ENCODE data around the gene IRGQ. TPM values are rescaled to one million over a fixed set of nuclear protein-coding genes. Genes with fewer than 3 reads are reported as not detected.

The IRGQ gene
- total RNA-seq, 1 donor from 2014 or later = 17.1 TPM

DNA sequence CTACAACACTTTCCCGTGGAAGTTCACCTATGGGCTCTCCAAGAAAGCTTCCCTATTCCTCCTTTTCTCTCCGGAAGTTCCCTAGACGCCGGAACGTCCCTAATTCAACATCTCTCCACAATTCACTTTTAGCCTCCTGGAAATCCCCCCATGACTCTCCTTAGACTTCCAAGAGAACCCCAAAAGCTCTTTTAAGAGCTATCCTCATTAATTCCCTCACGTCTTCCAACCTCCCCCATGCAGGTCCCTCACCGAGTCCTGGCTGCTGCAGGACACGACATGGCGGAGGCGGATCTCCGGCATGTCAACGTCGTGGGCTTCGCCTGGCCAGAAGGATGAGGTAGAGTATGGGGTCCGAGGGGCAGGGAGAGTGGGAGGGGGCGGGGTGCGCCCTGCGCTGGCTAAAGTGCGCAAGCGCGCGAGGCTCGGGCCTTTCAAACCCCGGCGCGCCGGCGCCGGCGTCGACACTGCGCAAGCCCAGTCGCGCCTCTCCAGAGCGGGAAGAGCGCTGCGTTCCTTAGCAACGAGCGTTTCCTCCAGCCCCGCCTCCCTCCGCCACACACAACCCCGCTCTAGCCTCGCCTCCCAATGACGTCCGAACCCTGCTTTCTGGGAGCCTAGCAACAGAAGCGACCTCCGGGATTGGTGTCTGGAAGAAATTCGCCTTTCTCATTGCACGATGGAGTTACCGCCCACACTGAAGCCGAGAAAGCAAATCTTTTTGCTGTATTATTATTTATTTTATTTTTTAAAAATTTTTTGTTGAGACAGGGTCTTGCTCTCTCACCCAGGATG, 20.6 kb downstream of the IRGQ start, which contains the start of the genes PINLYP and XRCC1:
Gene PINLYP, plus strand, starts transcription at position 646 of the 795 bp plus-strand sequence. CDS start 1,391 bp downstream, outside the sequence.
Gene XRCC1, minus strand, starts transcription at position 372 of the 795 bp plus-strand sequence. Its CDS starts 69 bp downstream, at position 303.
- DNase-seq (ENCODE audit: low spot score) (peak; percentile 97), ATAC-seq (peak; percentile 99)

DNA sequence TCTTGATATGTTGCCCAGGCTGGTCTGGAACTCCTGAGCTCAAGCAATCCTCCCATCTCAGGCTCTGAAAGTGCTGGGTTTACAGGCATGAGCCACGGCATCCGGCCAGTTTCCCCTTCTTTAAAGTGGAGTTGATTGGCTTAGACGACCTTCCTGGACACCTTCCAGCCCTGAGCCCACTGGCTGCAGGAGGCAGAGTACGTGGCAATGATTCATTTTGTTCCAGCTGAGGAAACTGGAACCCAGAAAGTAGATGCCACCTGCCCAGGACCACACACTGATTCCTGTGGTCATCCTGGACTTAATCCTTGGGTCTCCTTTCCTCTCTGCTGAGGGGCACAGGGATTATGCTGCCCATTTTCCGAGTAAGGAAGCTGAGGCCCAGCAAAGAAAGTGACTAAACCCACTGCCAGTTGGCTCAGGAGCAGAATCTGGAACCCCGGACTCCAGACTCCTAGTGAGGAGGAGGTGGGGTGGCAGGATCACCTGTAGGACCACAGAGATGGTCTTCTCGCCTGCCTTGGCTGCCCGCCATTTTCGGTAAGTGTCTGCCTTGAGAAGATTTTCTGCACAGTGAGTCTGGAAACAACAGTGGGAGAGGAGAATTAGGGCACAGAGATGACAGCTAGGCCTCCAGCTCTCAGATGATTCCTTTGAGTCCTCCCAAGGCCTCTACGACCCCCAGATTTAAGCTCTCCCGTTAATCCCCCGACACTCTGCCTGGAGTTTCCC, 21.3 kb downstream of the IRGQ start:
- no peak for ATAC-seq
- DNase-seq (ENCODE audit: low spot score) = no peak

DNA sequence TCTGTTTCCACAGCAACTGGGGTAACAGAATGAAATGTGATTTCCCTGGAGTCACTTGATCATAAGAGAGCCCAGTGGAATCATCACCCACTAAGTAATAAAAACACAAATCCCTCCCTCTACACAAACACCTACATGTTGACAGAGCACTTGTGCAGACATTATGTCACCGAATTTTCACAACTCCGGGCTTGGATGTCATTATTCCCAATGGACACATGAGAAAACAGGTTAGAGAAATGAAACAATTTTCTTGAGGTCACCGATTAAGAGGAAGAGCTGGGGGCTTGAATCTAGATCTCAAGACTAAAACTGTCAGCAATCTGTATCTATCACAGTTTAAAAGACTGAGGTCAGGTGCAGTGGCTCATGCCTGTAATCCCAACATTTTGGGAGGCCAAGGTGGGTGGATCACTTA, 23.8 kb downstream of the IRGQ start:
- DNase-seq (ENCODE audit: low spot score) (no peak), ATAC-seq (no peak)

DNA sequence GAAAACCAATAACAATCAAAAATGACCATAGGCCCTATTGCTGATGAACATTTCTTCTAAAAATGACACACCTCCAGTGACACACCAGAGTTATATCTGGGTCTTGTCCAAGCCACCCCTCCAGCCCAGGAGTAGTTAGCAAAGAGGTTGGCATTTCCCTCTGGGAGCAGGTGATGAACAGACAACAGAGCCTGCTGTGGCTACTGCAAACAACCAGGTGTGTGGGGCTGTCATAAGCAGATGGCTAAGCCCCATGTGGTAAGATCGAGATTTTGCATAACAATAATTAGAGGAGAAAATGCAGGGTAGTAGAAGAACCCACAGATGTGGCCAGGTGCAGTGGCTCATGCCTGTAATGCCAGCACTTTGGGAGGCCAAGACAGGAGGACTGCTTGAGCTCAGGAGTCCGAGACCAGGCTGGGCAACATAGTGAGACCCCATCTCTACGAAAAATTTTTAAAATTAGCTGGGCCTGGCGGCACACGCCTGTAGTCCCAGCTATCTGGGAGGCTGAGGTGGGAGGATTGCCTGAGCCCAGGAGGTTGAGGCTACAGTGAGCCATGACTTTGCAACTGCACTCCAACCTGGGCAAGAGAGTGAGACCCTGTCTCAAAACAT, 25.7 kb downstream of the IRGQ start:
- DNase-seq (ENCODE audit: low spot score) (no peak), ATAC-seq (no peak)

DNA sequence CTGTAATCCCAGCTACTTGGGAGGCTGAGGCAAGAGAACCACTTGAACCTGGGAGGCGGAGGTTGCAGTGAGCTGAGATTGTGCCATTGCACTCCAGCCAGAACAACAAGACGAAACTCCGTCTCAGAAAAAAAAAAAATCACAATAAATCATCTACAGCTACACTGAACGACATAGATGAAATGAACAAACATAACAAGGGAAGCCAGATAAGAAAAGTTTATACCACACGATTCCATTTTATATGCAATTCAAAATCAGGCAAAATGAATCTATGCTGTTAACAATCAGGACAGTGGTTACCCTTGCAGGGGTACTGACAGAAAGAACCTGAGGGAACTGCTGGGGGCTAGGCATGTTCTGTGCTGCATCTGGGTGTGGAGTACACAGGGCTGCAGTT, 26.3 kb downstream of the IRGQ start:
- ATAC-seq = no peak
- no peak for DNase-seq (ENCODE audit: low spot score)

DNA sequence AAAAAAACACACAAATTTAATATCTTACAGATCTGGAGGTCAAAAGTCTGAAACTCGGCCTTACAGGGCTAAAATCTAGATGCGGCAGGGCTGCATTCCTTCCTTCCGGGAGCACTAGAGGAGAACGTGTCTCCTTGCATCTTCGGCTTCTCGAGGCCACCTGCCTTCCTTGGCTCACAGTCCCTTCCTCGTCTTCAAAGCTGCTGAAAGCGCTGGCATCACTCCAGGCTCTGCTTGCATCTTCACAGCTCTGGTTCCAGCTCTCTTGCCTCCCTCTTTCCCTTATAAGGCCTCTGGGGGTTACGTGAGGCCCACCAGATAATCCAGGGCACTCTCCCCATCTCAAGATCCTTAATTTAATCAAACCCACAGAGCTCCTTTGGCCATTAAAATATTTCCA, 31.1 kb downstream of the IRGQ start:
- ATAC-seq (no peak), DNase-seq (ENCODE audit: low spot score) (no peak)

DNA sequence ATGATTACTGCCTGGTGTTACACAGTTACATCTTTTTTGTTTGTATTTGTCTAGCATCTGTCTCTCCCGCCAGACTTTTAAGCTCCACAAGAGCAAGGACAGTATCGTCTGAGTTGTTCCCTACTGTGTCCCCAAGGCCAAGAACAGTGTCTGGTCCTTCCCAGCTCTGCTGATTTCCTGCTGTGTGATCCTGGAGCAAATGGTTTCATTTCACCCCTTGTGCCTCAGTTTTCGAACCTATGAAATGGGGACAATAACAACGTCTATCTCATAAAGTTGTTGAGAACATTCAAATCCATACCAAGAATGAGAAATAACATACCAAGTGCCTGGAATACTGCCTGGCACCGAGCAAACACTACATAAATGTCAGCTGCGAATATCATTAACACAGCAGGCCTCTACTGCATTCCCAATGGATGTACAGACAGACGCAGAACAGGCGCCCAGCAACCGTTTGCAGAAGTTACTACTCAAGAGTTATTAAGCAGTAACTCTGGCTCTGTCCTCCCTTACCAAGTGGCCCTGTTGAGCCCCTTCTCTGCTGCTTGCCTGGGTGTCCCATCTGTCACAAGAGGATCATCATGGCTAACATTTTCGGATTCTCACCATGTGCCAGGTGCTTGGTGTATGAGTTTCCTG, 32.0 kb downstream of the IRGQ start:
- no peak for DNase-seq (ENCODE audit: low spot score)
- ATAC-seq = no peak

DNA sequence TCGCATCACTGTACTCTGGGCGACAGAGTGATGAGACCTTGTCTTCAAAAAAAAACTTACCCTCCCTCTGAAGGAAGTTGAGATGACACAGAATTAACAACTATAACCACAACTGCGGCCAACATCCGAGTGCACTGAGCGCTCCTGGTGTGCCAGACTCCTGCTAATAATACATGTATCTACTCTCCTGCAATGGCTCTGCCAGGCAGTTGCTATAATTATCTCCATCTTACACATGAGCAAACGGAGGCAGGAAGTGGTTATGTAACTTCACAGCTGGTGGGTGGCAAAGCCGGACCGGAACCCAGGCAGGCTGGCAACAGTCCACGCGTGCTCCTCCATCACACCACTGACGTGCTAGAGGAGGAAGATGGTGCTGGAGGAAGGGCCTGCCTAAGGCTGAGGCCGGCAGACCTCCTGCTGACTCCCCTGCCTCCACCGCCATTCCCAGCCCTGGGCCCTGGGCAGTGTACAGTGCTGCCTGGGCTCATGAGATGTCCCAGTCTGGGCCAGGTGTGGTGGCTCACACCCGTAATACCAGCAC, 33.2 kb downstream of the IRGQ start:
- peak; percentile 55 for DNase-seq (ENCODE audit: low spot score)
- peak; percentile 40 for ATAC-seq

DNA sequence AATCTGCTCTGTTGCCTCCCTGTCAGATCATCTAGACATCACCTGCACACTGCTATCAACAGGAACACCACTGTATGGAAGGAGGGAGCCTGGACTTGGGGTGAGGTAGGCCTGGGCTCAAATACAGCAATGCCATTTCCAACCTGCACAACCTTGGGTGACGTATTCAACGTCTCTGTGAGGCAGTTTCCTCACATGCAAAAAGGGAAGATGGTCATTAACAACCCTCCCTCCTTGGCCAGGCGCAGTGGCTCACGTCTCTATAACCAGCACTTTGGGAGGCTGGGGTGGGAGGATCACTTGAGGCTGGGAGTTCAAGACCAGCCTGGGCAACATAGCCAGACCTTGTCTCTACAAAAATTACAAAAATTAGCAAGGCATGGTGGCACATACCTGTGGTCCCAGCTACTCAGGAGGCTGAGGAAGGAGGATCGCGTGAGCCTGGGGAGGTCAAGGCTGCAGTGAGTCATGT, 33.7 kb downstream of the IRGQ start:
- no peak for DNase-seq (ENCODE audit: low spot score)
- no peak for ATAC-seq

DNA sequence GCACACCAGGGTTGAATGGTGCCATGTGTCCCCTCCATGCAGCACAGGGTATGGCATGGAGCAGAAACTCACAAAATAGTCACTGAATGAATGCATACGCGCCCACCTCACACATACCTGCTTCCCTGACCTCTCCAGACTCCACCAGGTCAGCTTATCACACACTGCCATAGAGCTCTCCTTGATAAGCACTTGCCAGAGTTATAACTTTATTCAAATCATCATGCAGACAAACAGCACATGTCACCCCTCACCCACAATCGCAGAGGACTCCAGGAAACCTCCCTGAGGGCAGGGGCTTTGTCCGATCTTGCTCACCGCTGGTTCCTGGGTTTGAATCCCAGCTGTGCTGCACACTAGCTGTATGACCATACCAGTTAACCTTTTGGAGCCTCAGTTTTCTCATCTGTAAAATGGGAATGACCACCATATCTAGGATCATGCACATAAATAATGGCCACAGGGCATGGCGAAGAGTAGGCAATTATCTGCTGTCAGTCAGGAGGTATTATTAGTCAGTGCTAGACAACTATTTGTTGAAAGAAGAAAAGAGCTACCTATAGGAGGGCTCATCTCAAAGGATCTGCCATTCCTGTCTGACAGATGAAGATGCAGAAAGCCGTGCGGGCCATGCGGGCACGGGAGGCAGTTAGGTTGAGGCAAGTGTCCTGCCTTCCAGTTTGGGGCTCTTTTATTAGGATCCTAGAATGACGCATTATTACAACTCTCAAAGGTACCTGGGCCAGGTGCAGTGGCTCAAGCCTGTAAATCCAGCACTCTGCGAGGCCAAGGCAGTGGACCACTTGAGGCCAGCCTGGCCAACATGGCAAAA, 34.6 kb downstream of the IRGQ start:
- DNase-seq (ENCODE audit: low spot score) (no peak), ATAC-seq (no peak)

DNA sequence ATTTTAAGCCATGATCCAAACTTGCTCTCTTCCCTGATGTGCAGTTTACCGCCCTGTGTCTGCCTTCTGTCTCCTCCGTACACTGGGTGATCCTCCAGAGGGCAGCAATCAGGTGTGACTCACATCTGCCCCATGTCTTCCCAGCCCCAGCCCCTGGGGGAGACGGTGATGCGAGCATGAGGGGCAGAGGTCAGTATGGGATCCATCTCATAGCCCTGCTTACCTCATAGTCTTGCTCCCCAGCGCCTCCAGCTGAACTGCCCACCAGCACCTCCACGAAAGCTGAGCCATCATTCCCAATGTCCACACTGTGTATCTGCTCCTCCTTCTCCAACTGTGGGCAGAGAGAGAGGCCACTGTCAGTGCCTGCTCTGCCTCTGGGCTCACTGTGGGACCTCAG, 35.2 kb downstream of the IRGQ start:
- ATAC-seq (peak; percentile 32), DNase-seq (ENCODE audit: low spot score) (no peak)

DNA sequence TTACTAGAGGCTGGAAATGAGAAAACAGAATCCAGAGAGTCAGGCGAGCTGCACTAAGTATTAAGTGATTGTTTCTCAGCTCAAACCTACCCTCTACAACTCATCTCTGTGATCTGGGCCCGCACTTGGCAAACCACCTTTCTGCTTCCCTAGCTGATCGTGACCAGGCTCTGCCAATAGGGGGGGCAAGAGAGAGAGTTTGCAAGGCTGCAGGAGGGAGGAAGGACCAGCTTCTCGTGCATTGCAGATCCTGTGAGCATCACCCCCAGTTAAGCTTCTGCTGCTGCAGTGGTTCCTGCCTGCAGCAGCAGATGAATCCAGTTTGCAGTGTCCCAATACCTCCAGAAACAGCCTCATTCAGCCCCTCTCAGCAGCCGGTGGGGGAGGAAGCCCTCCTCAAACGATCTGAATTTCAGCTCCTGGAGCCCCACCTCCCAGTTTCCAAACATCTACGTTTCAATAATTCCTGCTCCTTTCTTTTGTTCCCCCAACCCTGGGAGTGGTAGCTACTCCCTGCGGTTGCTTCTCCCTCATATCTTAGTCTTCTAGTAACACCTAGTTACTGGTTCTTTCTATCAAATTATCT, 40.7 kb downstream of the IRGQ start:
- ATAC-seq (peak; percentile 98), DNase-seq (ENCODE audit: low spot score) (peak; percentile 69)

DNA sequence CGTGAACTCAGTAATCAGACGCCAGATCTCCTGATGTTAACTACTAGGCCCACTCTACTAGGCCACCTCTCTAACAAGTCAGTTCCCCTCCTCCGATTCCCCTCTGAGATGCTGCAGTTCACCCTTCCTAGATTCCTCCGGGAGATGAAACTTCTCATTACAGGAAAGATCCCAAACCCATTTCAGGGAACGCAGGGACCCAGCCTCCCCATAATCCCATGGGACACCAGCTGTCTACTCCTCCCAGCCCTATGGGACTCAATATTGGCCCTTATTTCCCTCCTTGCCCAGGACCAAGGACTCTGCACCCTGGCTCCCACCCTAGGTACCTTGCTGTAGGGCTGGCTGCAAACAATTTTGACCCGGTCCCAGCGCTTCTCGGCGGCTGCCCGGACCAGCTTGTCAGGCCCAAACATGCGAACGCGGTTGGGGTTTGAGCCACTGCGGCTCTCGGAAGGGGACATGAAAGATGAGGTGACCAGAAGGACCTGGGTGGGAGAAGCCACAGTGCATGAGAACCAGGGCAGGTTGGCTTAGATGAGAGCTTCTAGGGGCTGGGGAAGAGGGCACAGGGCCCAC, 41.5 kb downstream of the IRGQ start:
- no peak for DNase-seq (ENCODE audit: low spot score)

DNA sequence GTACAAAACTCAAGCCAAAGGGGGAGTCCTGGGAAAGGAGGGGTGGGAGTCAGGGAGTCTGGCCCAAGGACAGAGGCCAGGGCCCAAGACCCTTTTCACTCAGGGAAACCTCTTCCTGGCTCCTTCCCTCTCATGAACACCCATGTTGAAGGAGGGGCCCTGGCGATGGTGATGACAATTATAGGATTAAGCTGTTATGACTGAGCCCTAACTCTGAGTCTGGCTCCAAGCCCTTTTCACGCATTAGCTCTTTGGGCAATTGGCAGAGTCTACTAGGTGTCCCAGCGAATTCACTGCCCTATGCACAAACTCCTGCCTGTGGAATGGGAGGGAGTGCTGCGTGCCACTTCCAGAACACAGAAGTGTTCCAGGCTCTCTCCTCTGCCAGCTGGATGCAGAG, 42.3 kb downstream of the IRGQ start:
- DNase-seq (ENCODE audit: low spot score) (no peak), ATAC-seq (no peak)

More for the DNA sequence above, 41.5 kb downstream of the IRGQ start:
- ATAC-seq = no peak

DNA sequence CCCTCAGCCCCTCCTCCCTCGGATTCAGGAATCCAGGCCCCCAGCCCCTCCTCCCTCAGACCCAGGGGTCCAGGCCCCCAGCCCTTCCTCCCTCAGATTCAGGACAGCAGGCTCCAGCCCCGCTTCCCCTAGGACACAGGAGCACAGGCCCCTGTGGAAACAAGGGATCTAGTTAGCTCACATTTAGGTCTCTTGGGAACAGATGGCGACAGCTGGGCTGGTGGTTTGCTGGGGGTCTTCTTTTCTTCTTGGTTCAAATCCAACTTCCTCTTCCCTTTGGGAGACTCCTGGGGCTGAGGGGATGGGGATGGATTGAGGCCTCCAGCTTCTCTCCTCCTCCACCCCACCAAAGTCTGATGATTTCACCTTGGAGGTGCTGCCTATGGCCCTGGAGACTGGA, 43.3 kb downstream of the IRGQ start:
- ATAC-seq (no peak), DNase-seq (ENCODE audit: low spot score) (no peak)

DNA sequence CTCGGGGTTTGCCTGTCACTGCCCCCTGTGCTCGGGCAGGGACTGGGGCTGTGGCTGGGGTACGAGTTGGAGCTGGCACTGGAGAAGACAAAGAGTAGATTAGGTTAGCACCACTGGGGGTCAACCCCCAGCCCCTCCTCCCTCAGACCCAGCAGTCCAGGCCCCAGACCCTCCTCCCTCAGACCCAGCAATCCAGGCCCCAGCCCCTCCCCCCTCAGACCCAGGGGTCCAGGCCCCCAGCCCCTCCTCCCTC, 43.8 kb downstream of the IRGQ start:
- ATAC-seq = no peak

DNA sequence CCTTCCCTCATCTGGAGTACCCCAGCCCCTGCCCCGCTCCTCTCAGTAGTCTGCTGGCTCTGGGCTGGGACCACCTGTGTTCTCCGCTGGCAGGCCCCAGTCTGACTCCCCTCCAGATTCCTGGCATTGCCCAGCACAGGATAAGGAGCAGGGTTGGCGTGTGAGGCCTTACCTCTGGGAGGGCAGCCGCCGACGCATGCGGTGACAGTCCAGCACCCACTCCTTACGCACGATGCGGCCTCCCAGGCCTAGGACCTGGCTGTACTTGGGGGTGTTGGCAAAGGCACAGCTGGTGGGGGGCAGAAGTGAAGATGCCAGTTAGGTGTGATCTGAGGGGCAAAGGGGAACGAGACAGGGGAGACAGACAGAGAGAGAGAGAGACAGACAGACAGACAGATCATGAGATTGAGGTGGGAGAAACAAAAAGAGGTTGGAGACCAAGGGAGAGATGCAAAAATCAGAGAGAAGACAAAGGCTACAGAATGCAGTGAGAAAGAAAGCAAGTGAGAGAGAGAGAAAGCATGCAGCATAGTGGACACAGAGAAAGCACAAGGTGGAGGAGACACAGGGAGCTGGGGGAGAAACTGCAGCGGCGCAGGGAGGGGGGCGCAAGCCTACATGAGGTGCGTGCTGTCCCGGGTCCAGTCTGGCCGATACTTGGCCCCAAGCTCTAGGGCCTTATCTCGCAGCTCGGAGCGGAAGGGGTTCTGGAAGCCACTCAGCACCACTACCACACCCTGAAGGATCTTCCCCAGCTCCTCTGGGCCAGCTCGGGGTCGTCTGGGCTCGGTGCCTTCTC, 44.3 kb downstream of the IRGQ start:
- DNase-seq (ENCODE audit: low spot score) (no peak), ATAC-seq (no peak)

More for the DNA sequence above, 43.8 kb downstream of the IRGQ start:
- no peak for DNase-seq (ENCODE audit: low spot score)

DNA sequence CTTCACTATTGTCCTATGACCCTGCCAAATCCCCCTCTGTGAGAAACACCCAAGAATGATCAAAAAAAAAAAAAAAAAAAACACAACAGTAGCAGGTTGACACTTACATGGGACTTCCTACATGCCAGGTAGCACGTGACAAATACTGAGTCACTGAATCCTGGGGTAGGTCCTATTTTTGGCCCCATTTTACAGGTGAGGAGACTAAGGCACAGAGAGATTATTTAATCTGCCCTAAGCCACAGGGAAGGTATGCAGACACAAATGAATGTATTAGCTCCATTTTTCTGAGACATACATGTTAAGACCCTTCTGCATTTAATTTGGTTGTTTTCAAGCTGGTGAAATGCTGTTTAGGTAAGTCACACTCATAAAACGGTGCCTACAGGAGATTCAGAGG, 47.2 kb downstream of the IRGQ start:
- ATAC-seq = no peak
- no peak for DNase-seq (ENCODE audit: low spot score)

All from left lobe of liver (tissue), 2 donors.